Activated naive CD4-positive, alpha-beta T cell treated with anti-CD3 and anti-CD28 coated beads, Interleukin-2, amount 50 U/mL, for 72 hours (primary cell): ENCODE data around the gene PYDC2. TPM values are rescaled to one million over a fixed set of nuclear protein-coding genes. Genes with fewer than 3 reads are reported as not detected.

Source experiments
- total RNA-seq, 2 donors: library from RNA; stranded (reverse); gene quantifications; one replicate each; pipeline ENCODE4 v1.2.3, GENCODE V29; 2022

The PYDC2 gene
- total RNA-seq, 2 donors from 2014 or later, result not detected

Other genes with a start within 250 kb of the PYDC2 start
- gene CCDC50, start 131.8 kb upstream of the PYDC2 start, total RNA-seq, result 10 to 100 TPM in 1 of 2 donors, 1 to 10 TPM in 1; 5.6 to 10.9 TPM
- not detected for gene UTS2B, start 130.6 kb upstream of the PYDC2 start, total RNA-seq